Measurements from ENCODE around the gene STPG1. TPM values are rescaled to one million over a fixed set of nuclear protein-coding genes. Genes with fewer than 3 reads are reported as not detected.

The STPG1 gene
- total and polyA plus RNA-seq, 9 of the 15 experiments (the other 6 are each of a cell fraction or from before 2014, with no cell fraction given), result 5.0 to 11.9 (median 8.3) TPM

DNA sequence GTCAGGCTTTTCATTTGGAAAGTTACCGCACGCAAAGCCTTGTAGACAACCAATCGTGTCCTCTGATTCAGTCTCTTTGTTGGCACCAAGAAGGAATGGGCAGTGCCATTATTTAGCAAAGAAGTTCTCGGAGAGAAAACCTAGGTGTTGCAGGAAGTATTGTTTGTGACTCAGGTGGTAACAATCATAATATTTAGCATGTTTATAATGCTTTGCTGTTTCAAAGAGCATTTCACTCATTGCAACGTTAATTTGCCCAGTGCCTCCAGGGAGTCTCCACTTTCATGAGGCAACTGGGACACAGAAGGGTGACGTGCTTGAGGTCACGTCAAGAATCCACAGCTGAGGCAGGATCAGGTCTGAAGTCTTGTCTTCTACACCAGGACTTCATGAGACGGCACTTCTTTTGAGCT is 31.4 kb downstream of the STPG1 start (continued):
- TF ChIP-seq, protein P1, sequence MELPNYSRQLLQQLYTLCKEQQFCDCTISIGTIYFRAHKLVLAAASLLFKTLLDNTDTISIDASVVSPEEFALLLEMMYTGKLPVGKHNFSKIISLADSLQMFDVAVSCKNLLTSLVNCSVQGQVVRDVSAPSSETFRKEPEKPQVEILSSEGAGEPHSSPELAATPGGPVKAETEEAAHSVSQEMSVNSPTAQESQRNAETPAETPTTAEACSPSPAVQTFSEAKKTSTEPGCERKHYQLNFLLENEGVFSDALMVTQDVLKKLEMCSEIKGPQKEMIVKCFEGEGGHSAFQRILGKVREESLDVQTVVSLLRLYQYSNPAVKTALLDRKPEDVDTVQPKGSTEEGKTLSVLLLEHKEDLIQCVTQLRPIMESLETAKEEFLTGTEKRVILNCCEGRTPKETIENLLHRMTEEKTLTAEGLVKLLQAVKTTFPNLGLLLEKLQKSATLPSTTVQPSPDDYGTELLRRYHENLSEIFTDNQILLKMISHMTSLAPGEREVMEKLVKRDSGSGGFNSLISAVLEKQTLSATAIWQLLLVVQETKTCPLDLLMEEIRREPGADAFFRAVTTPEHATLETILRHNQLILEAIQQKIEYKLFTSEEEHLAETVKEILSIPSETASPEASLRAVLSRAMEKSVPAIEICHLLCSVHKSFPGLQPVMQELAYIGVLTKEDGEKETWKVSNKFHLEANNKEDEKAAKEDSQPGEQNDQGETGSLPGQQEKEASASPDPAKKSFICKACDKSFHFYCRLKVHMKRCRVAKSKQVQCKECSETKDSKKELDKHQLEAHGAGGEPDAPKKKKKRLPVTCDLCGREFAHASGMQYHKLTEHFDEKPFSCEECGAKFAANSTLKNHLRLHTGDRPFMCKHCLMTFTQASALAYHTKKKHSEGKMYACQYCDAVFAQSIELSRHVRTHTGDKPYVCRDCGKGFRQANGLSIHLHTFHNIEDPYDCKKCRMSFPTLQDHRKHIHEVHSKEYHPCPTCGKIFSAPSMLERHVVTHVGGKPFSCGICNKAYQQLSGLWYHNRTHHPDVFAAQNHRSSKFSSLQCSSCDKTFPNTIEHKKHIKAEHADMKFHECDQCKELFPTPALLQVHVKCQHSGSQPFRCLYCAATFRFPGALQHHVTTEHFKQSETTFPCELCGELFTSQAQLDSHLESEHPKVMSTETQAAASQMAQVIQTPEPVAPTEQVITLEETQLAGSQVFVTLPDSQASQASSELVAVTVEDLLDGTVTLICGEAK (IDR thresholded peaks at IDR 0.05), result no peak
- TF ChIP-seq, protein P1 (CRISPR knock-in tag; IDR thresholded peaks at IDR 0.05), result no peak
- TF ChIP-seq ZNF717 (CRISPR knock-in tag; IDR thresholded peaks at IDR 0.05) (no peak), ZNF146 (CRISPR knock-in tag; IDR thresholded peaks at IDR 0.05; ENCODE audit: unreplicated experiment) (no peak), ZNF3 (CRISPR knock-in tag; IDR thresholded peaks at IDR 0.05) (no peak), ZNF384 (IDR thresholded peaks at IDR 0.05; ENCODE audit: low read depth, low read length) (no peak), ZNF507 (tag; conservative IDR thresholded peaks at IDR 0.05) (no peak), NR2F6 (CRISPR knock-in tag; IDR thresholded peaks at IDR 0.05) (no peak)
